Karpas-422 (cell line): ENCODE measurements around the gene RNU6-7. TPM values are rescaled to one million over a fixed set of nuclear protein-coding genes. Genes with fewer than 3 reads are reported as not detected.

Experiments
- DNase-seq: peaks from one replicate; pipeline ENCODE4 v3.0.0-alpha.2; 2015
- H2AFZ ChIP-seq: fragments of 200-600 bp; sonication (generic); 2 replicates; pipeline ENCODE4 v1.6.1; 2014; ENCODE audit warnings: antibody characterized with exemption, low read length, mixed read lengths
- H3K27ac ChIP-seq: fragments of 200-600 bp; sonication (generic); 2 replicates; pipeline ENCODE4 v1.5.1; 2014; ENCODE audit warnings: mild to moderate bottlenecking, low read length, moderate library complexity
- H3K27me3 ChIP-seq: fragments of 200-600 bp; sonication (generic); 2 replicates; pipeline ENCODE4 v1.6.1; 2014; ENCODE audit warnings: low read length, mixed read lengths
- H3K36me3 ChIP-seq: fragments of 200-600 bp; sonication (generic); 2 replicates; pipeline ENCODE4 v1.6.1; 2014; ENCODE audit warnings: low read length, mixed read lengths; ENCODE audit not compliant: insufficient read depth
- H3K4me1 ChIP-seq: fragments of 200-600 bp; sonication (generic); 2 replicates; pipeline ENCODE4 v1.6.1; 2014; ENCODE audit warnings: mild to moderate bottlenecking, low read length, mixed read lengths
- H3K4me2 ChIP-seq: fragments of 200-600 bp; sonication (generic); 2 replicates; pipeline ENCODE4 v1.6.1; 2014; ENCODE audit warnings: low read length, low read depth, mild to moderate bottlenecking; ENCODE audit not compliant: poor library complexity, severe bottlenecking
- H3K4me3 ChIP-seq: fragments of 200-600 bp; sonication (generic); 2 replicates; pipeline ENCODE4 v1.5.1; 2014; ENCODE audit warnings: mild to moderate bottlenecking, antibody characterized with exemption, low read length, mixed read lengths
- H3K79me2 ChIP-seq: fragments of 200-600 bp; sonication (generic); 2 replicates; pipeline ENCODE4 v1.6.1; 2014; ENCODE audit warnings: mild to moderate bottlenecking, low read length, mixed read lengths
- H3K9ac ChIP-seq: fragments of 200-600 bp; sonication (generic); 2 replicates; pipeline ENCODE4 v1.6.0; 2014; ENCODE audit warnings: low read length
- H3K9me2 ChIP-seq: fragments of 200-600 bp; sonication (generic), shearing (Covaris generic); replicated peaks from 2 replicates; pipeline ENCODE4 v1.6.0; 2014; ENCODE audit warnings: mild to moderate bottlenecking, low read length, moderate library complexity; ENCODE audit not compliant: insufficient read depth
- H3K9me3 ChIP-seq: fragments of 300-700, 200-600 bp; sonication (generic); 2 replicates; pipeline ENCODE4 v1.6.1; 2014; ENCODE audit warnings: low read length, mixed read lengths
- H4K20me1 ChIP-seq: fragments of 200-600 bp; sonication (generic); 2 replicates; pipeline ENCODE4 v1.6.1; 2014; ENCODE audit warnings: mild to moderate bottlenecking, antibody characterized with exemption, low read length, low read depth; ENCODE audit not compliant: insufficient read depth
- total RNA-seq: library from RNA; depleted of rRNA; stranded (reverse); fragments of >200 nt; shearing (Covaris generic); gene quantifications from 2 replicates; pipeline ENCODE4 v1.2.3, GENCODE V29; 2014; ENCODE audit warnings: low replicate concordance

The RNU6-7 gene
- total RNA-seq, 1 experiment from 2014 or later: not detected

DNA sequence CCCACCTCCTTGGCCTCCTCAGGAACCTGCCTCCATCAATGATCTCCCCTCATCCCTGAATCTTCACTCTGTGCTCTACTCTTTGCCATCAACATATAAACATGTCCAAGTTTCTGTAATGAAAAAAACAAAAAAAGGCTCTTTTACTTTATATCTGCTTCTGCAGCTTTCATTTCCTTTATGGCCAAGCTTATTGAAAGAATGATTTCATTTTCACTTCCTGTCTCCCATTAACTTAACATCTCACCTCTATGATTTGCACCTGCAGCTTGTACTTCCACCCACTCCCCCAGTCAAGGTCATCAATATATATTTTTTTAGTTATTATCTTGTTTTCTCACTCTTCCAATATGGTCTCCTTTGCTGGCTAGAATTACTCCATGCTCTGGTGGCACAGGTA is 15.6 kb upstream of the RNU6-7 start:
- no peak overlapping the region for H3K4me3 ChIP-seq
- DNase-seq: peak; percentile 49
- no peak overlapping the region for H2AFZ ChIP-seq
- H4K20me1 ChIP-seq: no peaks in the 10 kb centered on the region
- H3K9me3 ChIP-seq: peaks cover 9% of the 10 kb centered on the region; the same call in 1 of the 2 replicates
- no peaks in the 10 kb centered on the region; the same call in 1 of the 2 replicates for H3K27me3 ChIP-seq
- H3K36me3 ChIP-seq: no peaks in the 10 kb centered on the region
- H3K9me2 ChIP-seq: no peaks in the 10 kb centered on the region
- no peak overlapping the region for H3K27ac ChIP-seq
- H3K9ac ChIP-seq: no peak overlapping the region
- H3K4me2 ChIP-seq: no peak overlapping the region
- peaks cover 8% of the 10 kb centered on the region; the same call in 1 of the 2 replicates for H3K4me1 ChIP-seq
- no peaks in the 10 kb centered on the region for H3K79me2 ChIP-seq

- H3K36me3 ChIP-seq: no peaks in the 10 kb centered on the region
- no peaks in the 10 kb centered on the region for H3K9me2 ChIP-seq
- no peak overlapping the region for H3K9ac ChIP-seq
- no peak overlapping the region for H3K4me3 ChIP-seq
- DNase-seq: peak; percentile 55
- no peaks in the 10 kb centered on the region for H3K79me2 ChIP-seq
- no peak overlapping the region for H3K27ac ChIP-seq
- peaks cover 8% of the 10 kb centered on the region; the same call in 1 of the 2 replicates for H3K4me1 ChIP-seq
- H4K20me1 ChIP-seq: no peaks in the 10 kb centered on the region
- peak overlapping the region; percentile 32 for H3K4me2 ChIP-seq
- no peak overlapping the region for H2AFZ ChIP-seq
- peaks cover 7% of the 10 kb centered on the region; the same call in 1 of the 2 replicates for H3K9me3 ChIP-seq
- no peaks in the 10 kb centered on the region; the same call in 1 of the 2 replicates for H3K27me3 ChIP-seq
Observed at GRCh38 chr14:32189811-32190210, 12.0 kb upstream of the RNU6-7 start.

- Histone ChIP-seq H2AFZ (no peak overlapping the region), H3K4me2 (no peak overlapping the region), H4K20me1 (no peaks in the 10 kb centered on the region), H3K79me2 (no peaks in the 10 kb centered on the region), H3K27me3 (no peaks in the 10 kb centered on the region), H3K36me3 (no peaks in the 10 kb centered on the region), H3K27ac (no peak overlapping the region), H3K4me3 (no peak overlapping the region), H3K4me1 (peaks cover 11% of the 10 kb centered on the region), H3K9ac (no peak overlapping the region), H3K9me3 (no peaks in the 10 kb centered on the region), H3K9me2 (no peaks in the 10 kb centered on the region)
- no peak for DNase-seq
Observed at GRCh38 chr14:32190673-32191072, 11.2 kb upstream of the RNU6-7 start.

GRCh38 chr14:32192712-32193373 is 9.0 kb upstream of the RNU6-7 start:
- Histone ChIP-seq H3K4me2 (no peak overlapping the region), H3K4me1 (peaks cover 12% of the 10 kb centered on the region), H3K27ac (no peak overlapping the region), H3K4me3 (no peak overlapping the region), H3K9ac (no peak overlapping the region), H2AFZ (no peak overlapping the region), H3K9me2 (no peaks in the 10 kb centered on the region), H3K9me3 (no peaks in the 10 kb centered on the region), H4K20me1 (no peaks in the 10 kb centered on the region), H3K27me3 (no peaks in the 10 kb centered on the region), H3K36me3 (no peaks in the 10 kb centered on the region), H3K79me2 (no peaks in the 10 kb centered on the region)
- DNase-seq: no peak

GRCh38 chr14:32193532-32193931 is 8.3 kb upstream of the RNU6-7 start:
- DNase-seq: no peak
- no peaks in the 10 kb centered on the region for H3K9me3 ChIP-seq
- no peak overlapping the region for H3K27ac ChIP-seq
- no peak overlapping the region for H2AFZ ChIP-seq
- H3K36me3 ChIP-seq: no peaks in the 10 kb centered on the region
- H3K27me3 ChIP-seq: no peaks in the 10 kb centered on the region
- no peaks in the 10 kb centered on the region for H3K79me2 ChIP-seq
- no peaks in the 10 kb centered on the region for H4K20me1 ChIP-seq
- H3K9ac ChIP-seq: no peak overlapping the region
- H3K4me3 ChIP-seq: no peak overlapping the region
- peaks cover 12% of the 10 kb centered on the region for H3K4me1 ChIP-seq
- no peaks in the 10 kb centered on the region for H3K9me2 ChIP-seq
- no peak overlapping the region for H3K4me2 ChIP-seq

DNA sequence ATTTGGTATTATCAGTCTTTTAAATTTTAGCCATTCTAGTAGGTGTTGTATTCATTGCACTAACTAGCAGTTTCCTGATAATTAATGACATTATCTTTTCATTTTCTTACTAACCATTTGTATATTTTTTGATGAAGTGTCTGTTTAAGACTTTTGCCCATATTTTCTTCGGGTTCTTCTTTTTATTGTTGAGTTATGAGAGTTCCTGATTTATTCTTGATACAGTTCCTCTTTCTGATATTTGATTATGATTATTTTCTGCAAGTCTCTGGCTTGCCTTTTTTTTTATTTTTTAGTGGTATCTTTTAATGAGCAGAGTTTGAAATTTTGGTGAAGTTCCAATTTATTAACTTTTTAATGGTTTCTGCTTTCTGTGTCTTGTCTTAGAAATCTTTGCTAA is 6.2 kb upstream of the RNU6-7 start:
- Histone ChIP-seq H3K27ac (no peak overlapping the region), H3K27me3 (no peaks in the 10 kb centered on the region), H3K9me3 (no peaks in the 10 kb centered on the region), H3K79me2 (no peaks in the 10 kb centered on the region), H3K9ac (no peak overlapping the region), H3K4me1 (peaks cover 14% of the 10 kb centered on the region), H3K9me2 (no peaks in the 10 kb centered on the region), H3K36me3 (no peaks in the 10 kb centered on the region), H2AFZ (no peak overlapping the region), H3K4me3 (no peak overlapping the region), H4K20me1 (no peaks in the 10 kb centered on the region), H3K4me2 (no peak overlapping the region)
- peak; percentile 49 for DNase-seq

DNA sequence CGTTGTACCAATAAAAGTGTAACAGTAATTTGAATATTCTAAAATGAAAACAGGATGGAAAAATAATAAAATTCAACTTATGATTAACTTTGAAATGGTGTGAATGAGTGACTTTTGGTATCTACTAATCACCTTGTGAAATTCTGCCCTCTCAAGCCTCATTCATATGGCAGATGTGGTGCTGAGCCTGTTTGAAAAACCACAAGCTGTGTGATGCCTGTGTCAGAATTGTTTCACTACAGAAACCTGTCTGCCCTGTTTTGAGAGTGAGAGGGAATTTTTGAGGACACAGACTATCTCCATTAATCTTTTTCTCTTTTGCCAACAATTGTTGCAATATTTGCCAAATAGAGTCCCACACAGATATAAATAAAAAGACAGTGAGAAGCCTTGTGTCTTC is 3.9 kb upstream of the RNU6-7 start:
- Histone ChIP-seq H3K27me3 (no peaks in the 10 kb centered on the region), H3K4me1 (peaks cover 31% of the 10 kb centered on the region), H4K20me1 (no peaks in the 10 kb centered on the region), H3K36me3 (no peaks in the 10 kb centered on the region), H3K4me3 (no peak overlapping the region), H3K4me2 (no peak overlapping the region), H3K9me2 (no peaks in the 10 kb centered on the region), H3K9me3 (no peaks in the 10 kb centered on the region), H3K79me2 (no peaks in the 10 kb centered on the region), H3K27ac (no peak overlapping the region), H3K9ac (no peak overlapping the region), H2AFZ (no peak overlapping the region)
- no peak for DNase-seq

- peak overlapping the region; percentile 95 for H3K4me2 ChIP-seq
- H3K4me1 ChIP-seq: peaks cover 42% of the 10 kb centered on the region
- peak overlapping the region; percentile 79 for H3K4me3 ChIP-seq
- no peaks in the 10 kb centered on the region for H3K36me3 ChIP-seq
- no peaks in the 10 kb centered on the region for H3K9me3 ChIP-seq
- DNase-seq: peak; percentile 68
- H3K79me2 ChIP-seq: no peaks in the 10 kb centered on the region
- H3K27me3 ChIP-seq: no peaks in the 10 kb centered on the region
- H4K20me1 ChIP-seq: no peaks in the 10 kb centered on the region
- H3K9ac ChIP-seq: no peak overlapping the region; the same call in 1 of the 2 replicates
- H3K27ac ChIP-seq: no peak overlapping the region
- no peaks in the 10 kb centered on the region for H3K9me2 ChIP-seq
- H2AFZ ChIP-seq: peak overlapping the region; percentile 19; the same call in 1 of the 2 replicates
Observed at GRCh38 chr14:32200368-32201192, 1.3 kb upstream of the RNU6-7 start.
